BE2C (cell line): ENCODE data around the gene LRRC8B.
"Not testable (repeated sequence)": the region's sequence is repeated elsewhere in the genome, so short reads cannot be mapped to it uniquely, and the experiment has no call there.

Experiments
- DNase-seq: peaks from one replicate; pipeline ENCODE4 v3.0.0-alpha.2; 2020
- H3K27me3 ChIP-seq: fragments of 250-450 bp; sonication (Bioruptor Pico); 2 replicates; pipeline ENCODE4 v1.5.1; 2020; ENCODE audit warnings: mild to moderate bottlenecking
- H3K36me3 ChIP-seq: fragments of 250-450 bp; sonication (Bioruptor Pico); 2 replicates; pipeline ENCODE4 v1.5.1; 2020; ENCODE audit warnings: mild to moderate bottlenecking
- H3K4me1 ChIP-seq: fragments of 250-450 bp; sonication (Bioruptor Pico); 2 replicates; pipeline ENCODE4 v1.5.1; 2020
- H3K4me3 ChIP-seq: 2 replicates; pipeline ENCODE4 v1.5.1; 2011; ENCODE audit warnings: low read depth, low read length
- H3K9me3 ChIP-seq: fragments of 250-450 bp; sonication (Bioruptor Pico); 2 replicates; pipeline ENCODE4 v1.5.1; 2020
- TF ChIP-seq, protein P1 (sequence below): IDR thresholded peaks from 2 replicates; pipeline ENCODE4 v1.5.1; 2012; ENCODE audit warnings: mild to moderate bottlenecking, low read depth, low read length

Gene LRRC8B

DNA sequence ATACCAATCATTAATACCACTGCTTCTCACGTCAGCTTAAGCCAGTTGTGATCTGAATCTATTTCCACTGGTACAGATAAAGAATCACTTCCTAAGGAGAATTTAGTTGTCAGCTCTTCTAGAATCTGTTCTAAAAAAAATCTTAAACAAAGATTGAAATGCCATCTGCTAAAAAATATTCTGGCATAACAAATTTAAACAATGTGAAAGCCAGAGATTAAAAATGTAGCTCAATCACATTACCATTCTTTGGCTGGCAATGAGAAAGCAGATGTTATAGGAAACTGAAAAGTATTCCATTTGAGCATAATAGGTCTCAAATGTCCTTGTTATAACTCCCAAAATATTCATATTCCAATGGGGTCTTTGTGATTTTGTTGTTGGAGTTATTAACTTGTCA is 21.7 kb upstream of the LRRC8B start:
- no peak overlapping the region for H3K4me3 ChIP-seq
- H3K4me1 ChIP-seq: no peaks in the 10 kb centered on the region
- TF ChIP-seq, protein P1, sequence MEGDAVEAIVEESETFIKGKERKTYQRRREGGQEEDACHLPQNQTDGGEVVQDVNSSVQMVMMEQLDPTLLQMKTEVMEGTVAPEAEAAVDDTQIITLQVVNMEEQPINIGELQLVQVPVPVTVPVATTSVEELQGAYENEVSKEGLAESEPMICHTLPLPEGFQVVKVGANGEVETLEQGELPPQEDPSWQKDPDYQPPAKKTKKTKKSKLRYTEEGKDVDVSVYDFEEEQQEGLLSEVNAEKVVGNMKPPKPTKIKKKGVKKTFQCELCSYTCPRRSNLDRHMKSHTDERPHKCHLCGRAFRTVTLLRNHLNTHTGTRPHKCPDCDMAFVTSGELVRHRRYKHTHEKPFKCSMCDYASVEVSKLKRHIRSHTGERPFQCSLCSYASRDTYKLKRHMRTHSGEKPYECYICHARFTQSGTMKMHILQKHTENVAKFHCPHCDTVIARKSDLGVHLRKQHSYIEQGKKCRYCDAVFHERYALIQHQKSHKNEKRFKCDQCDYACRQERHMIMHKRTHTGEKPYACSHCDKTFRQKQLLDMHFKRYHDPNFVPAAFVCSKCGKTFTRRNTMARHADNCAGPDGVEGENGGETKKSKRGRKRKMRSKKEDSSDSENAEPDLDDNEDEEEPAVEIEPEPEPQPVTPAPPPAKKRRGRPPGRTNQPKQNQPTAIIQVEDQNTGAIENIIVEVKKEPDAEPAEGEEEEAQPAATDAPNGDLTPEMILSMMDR: no peak
- H3K9me3 ChIP-seq: no peaks in the 10 kb centered on the region
- H3K36me3 ChIP-seq: no peaks in the 10 kb centered on the region
- DNase-seq: no peak
- no peaks in the 10 kb centered on the region for H3K27me3 ChIP-seq

DNA sequence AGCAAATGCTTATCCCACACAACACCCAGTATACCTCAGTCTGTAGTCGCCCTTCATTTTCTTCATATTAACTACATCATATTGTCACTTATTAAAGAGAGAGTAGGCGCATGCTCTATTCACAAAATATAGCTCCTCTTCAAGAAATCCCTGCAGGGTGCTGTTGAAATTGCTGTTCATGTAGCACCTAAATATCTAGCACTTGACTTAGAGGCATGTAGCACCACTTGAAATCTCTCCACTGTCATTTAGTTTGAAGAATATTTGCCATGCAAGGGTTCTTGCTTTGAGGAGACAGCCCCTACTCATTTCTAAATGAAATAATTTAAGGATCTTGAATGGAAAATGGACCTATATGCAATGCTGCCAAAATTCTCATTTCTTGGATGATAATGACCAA is 20.9 kb upstream of the LRRC8B start:
- no peaks in the 10 kb centered on the region for H3K4me1 ChIP-seq
- no peak for DNase-seq
- H3K27me3 ChIP-seq: no peaks in the 10 kb centered on the region

DNA sequence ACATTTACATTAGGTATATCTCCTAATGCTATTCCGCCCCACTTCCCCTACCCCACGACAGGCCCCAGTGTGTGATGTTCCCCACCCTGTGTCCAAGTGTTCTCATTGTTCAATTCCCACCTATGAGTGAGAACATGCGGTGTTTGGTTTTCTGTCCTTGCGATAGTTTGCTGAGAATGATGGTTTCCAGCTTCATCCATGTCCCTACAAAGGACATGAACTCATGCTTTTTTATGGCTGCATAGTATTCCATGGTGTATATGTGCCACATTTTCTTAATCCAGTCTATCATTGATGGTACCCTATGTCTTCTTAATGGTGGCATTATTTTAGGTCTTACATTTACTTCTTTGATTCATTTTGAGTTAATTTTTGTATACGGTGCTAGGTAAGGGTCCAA is 14.6 kb upstream of the LRRC8B start:
- not testable (repeated sequence) for H3K9me3 ChIP-seq, H3K27me3 ChIP-seq, H3K36me3 ChIP-seq, H3K4me1 ChIP-seq, H3K4me3 ChIP-seq, DNase-seq

More for the DNA sequence above, 20.9 kb upstream of the LRRC8B start:
- no peak overlapping the region for H3K4me3 ChIP-seq
- TF ChIP-seq, protein P1: no peak
- H3K36me3 ChIP-seq: no peaks in the 10 kb centered on the region
- H3K9me3 ChIP-seq: no peaks in the 10 kb centered on the region

DNA sequence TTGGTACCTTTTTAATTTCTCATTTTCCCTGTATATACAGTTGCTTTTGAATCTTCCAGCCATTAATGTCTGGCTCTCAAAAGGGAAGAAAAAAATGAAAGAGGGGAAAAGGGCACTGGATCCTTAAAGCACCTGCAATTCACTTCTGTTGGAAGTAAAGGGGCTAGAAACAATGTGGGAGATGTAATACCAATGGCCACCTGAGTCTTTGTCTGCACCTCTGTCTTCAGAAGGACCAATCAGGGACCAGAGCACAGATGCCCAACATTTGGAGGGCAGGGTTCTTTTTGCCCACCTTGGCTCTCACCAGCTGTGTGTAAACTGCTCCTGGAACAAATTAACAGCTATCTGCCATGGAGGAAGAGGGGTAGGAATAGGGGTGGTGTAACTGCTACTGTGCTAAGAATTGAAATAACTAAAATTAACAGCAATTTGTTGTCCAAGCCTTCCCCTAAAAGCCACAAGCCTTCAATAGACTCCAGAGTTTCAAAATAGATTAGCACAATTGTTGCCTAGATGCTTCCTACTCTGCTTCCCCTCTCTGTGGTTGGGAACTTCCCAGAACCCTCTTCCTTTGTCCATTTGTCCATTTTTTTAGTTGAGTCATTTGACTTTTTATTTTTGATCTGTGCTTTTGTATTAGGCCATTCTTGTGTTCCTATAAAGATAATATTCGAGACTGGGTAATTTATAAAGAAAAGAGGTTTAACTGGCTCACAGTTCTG is 11.5 kb upstream of the LRRC8B start:
- H3K9me3 ChIP-seq: no peaks in the 10 kb centered on the region
- H3K4me1 ChIP-seq: no peaks in the 10 kb centered on the region
- H3K4me3 ChIP-seq: no peak overlapping the region
- no peaks in the 10 kb centered on the region for H3K27me3 ChIP-seq
- no peak for DNase-seq
- TF ChIP-seq, protein P1: no peak
- H3K36me3 ChIP-seq: no peaks in the 10 kb centered on the region

DNA sequence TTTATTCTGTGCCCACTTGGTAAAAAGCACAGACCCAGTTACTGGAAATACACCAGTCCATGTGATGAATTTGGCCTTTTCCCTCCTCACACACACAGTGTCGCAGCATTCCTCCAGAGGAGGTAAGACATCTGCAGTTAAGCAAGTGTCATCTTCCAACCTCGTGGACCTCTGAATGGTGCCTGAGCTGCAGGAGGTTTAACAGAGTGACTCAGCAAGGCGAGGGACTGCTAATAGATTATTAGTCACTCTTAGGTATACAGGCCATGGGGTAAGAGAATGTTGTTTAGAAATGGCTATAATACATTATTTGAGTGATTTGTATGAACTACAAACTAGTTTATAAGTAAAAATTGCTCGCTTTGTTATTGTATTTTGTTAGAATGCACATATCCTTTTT is 8.6 kb upstream of the LRRC8B start:
- no peak for DNase-seq
- no peaks in the 10 kb centered on the region for H3K27me3 ChIP-seq
- H3K36me3 ChIP-seq: no peaks in the 10 kb centered on the region
- no peaks in the 10 kb centered on the region for H3K4me1 ChIP-seq
- H3K4me3 ChIP-seq: no peak overlapping the region
- H3K9me3 ChIP-seq: no peaks in the 10 kb centered on the region
- TF ChIP-seq, protein P1: no peak

DNA sequence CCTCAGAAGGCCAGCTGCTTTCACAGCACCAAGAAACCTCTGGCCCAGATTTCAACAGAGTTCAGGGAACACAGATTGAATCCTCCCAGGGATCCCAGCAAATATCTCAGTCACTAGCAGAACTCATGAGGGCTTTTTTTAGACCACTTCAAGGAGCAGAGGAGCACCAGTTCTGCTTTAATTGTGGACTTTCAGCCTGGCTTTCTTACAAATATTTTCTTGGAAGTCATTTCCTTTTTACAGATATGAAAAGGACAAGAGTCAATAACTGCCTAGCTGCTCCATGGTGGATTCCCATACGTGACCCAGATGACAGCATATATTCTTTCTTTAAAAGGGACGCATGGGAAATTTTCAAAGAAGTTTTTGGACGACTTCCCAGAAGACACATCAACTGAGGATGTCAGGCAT is 6.4 kb upstream of the LRRC8B start:
- Histone ChIP-seq H3K27me3 (no peaks in the 10 kb centered on the region), H3K36me3 (no peaks in the 10 kb centered on the region), H3K9me3 (no peaks in the 10 kb centered on the region), H3K4me3 (no peak overlapping the region), H3K4me1 (no peaks in the 10 kb centered on the region)
- no peak for DNase-seq
- TF ChIP-seq, protein P1: no peak
